ENCODE measurements around the gene LDAF1. TPM values are rescaled to one million over a fixed set of nuclear protein-coding genes. Genes with fewer than 3 reads are reported as not detected.

The LDAF1 gene
- total and polyA plus RNA-seq, 2 of the 8 experiments (the other 6 are each of a cell fraction or from before 2014, with no cell fraction given), result 32.4 to 34.2 TPM

DNA sequence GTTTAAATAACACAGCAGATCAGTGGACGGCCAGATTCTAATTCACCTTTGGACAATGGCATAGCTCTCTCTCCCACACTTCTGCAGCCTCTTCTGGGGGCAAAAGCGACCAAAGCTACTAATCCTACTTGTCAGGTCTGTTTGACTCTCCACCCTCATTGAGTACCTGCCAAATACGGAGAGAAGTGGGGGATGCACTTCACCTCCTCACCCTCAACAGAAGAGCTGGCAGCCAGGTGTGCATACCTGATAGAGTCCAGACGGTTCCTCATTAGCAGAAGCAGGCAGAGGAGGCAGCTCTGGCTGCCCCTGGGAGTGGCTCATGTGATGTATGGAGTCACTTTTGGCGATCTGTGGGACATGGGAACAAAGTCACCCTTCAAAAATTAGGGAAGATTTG, 12.7 kb upstream of the LDAF1 start:
- no peaks in the 10 kb centered on the region for H3K27me3 ChIP-seq (replicated peaks in 1 of 4; ENCODE audit: control insufficient read depth in 3 of 4, extremely low read depth in 1 of 4, insufficient read depth in 3 of 4, low read length in 3 of 4)
- no peak overlapping the region for H3K23ac ChIP-seq (ENCODE audit: insufficient read length)
- H3K4me1 ChIP-seq (replicated peaks in 1 of 4; ENCODE audit: control insufficient read depth in 3 of 4, insufficient read depth in 4 of 4, low read length in 3 of 4), result no peaks in the 10 kb centered on the region
- H3K9me3 ChIP-seq (ENCODE audit: insufficient read depth in 2 of 2, low read depth in 1 of 2, low read length in 1 of 2), result no peaks in the 10 kb centered on the region; a peak in 1 of 4 replicates
- H3K4ac ChIP-seq (replicated peaks; ENCODE audit: insufficient read length, low read depth, low read length), result no peak overlapping the region
- no peak overlapping the region for H3K56ac ChIP-seq (replicated peaks; ENCODE audit: insufficient read length, low read depth, low read length)
- H3K4me2 ChIP-seq (ENCODE audit: insufficient read depth in 1 of 2, low read depth in 2 of 2, low read length in 2 of 2), result no peak overlapping the region
- no peak overlapping the region for H2BK5ac ChIP-seq (ENCODE audit: low read depth, low read length)
- CTCF ChIA-PET (ENCODE audit: partially characterized antibody), result interaction anchor here (0.6 to 1.1 kb wide), 4 partner anchors 12 to 271 kb away, joined by 3 to 7 read pairs (median 4); no protein-coding TSS in a partner anchor
- no peak overlapping the region for H3K14ac ChIP-seq (ENCODE audit: insufficient read length)
- WGBS, 2 experiments (ENCODE audit: extremely low coverage in 1 of 2, insufficient coverage in 1 of 2, insufficient read length in 1 of 2, insufficient replicate concordance in 2 of 2, low coverage in 1 of 2, low lambda C conversion rate in 2 of 2, missing lambda C conversion rate in 1 of 2), result 82% methylated on average over 5 of the region's 5 CpGs; no CpG with 5 or more reads in 1 of the 2 experiments
- FAIRE-seq (no peak), DNase-seq (ENCODE audit: low read depth in 1 of 2, low spot score in 2 of 2) (no peak)
- H4K91ac ChIP-seq (replicated peaks; ENCODE audit: insufficient read length, low read length), result no peak overlapping the region
- no peak overlapping the region for H3K18ac ChIP-seq (ENCODE audit: extremely low read depth, low read length)
- H3K79me2 ChIP-seq (ENCODE audit: control insufficient read depth in 1 of 2, insufficient read depth in 2 of 2, low read length in 2 of 2), result no peaks in the 10 kb centered on the region
- H4K8ac ChIP-seq (ENCODE audit: extremely low read depth, insufficient read depth, low read length), result no peak overlapping the region
- no peaks in the 10 kb centered on the region for H4K20me1 ChIP-seq (replicated peaks in 1 of 2; ENCODE audit: control insufficient read depth in 1 of 2, insufficient read depth in 2 of 2, low read length in 2 of 2)
- no peaks in the 10 kb centered on the region for H3K79me1 ChIP-seq (ENCODE audit: low read depth, low read length)
- H2BK120ac ChIP-seq (replicated peaks; ENCODE audit: low read depth, low read length), result no peak overlapping the region
- H4K5ac ChIP-seq (ENCODE audit: insufficient read length, low read depth, low read length), result no peak overlapping the region
- H2BK12ac ChIP-seq (ENCODE audit: low read depth, low read length), result no peak overlapping the region
- no peak overlapping the region for H2BK20ac ChIP-seq (ENCODE audit: low read length)
- H3K23me2 ChIP-seq (ENCODE audit: low read depth, low read length), result no peaks in the 10 kb centered on the region
- H2AK5ac ChIP-seq (ENCODE audit: low read depth, low read length), result no peak overlapping the region
- no peak overlapping the region for H2AFZ ChIP-seq (ENCODE audit: low read length)
- H3K9ac ChIP-seq (replicated peaks in 1 of 4; ENCODE audit: extremely low read depth in 1 of 4, low read depth in 3 of 4, low read length in 3 of 4), result no peak overlapping the region
- no peaks in the 10 kb centered on the region for H3K36me3 ChIP-seq (ENCODE audit: control insufficient read depth in 2 of 4, insufficient read depth in 4 of 4, low read length in 3 of 4)
- no peak overlapping the region for H3K4me3 ChIP-seq (ENCODE audit: extremely low read depth in 1 of 4, insufficient read depth in 2 of 4, low read depth in 3 of 4, low read length in 4 of 4)
- POLR2A ChIA-PET (ENCODE audit: partially characterized antibody), result interaction anchor here (1.5 kb wide), 1 partner anchor 17 kb away, joined by 4 read pairs; no protein-coding TSS in a partner anchor
- no peak overlapping the region for H2BK15ac ChIP-seq (ENCODE audit: low read length)
- no peak overlapping the region for H3K27ac ChIP-seq (ENCODE audit: low read depth, low read length)
- TF ChIP-seq EZH2 (IDR thresholded peaks at IDR 0.05; ENCODE audit: low read depth, low read length, severe bottlenecking), result no peak
- no peak for TF ChIP-seq RBBP5 (IDR thresholded peaks at IDR 0.05; ENCODE audit: borderline replicate concordance, low read depth, low read length)
- no peak for TF ChIP-seq E2F6 (IDR thresholded peaks at IDR 0.05)
- TF ChIP-seq HDAC2 (IDR thresholded peaks at IDR 0.05; ENCODE audit: borderline replicate concordance in 1 of 2, low read depth in 2 of 2, low read length in 2 of 2), result no peak
- TF ChIP-seq NANOG (IDR thresholded peaks at IDR 0.05; ENCODE audit: insufficient read depth, low read depth, low read length, poor library complexity, severe bottlenecking), result no peak
- no peak for TF ChIP-seq CREB1 (IDR thresholded peaks at IDR 0.05)
- TF ChIP-seq ATF3 (IDR thresholded peaks at IDR 0.05; ENCODE audit: insufficient read depth, low read depth, low read length), result no peak
- TF ChIP-seq EP300 (IDR thresholded peaks at IDR 0.05; ENCODE audit: borderline replicate concordance in 1 of 2, low read depth in 2 of 2, low read length in 2 of 2), result no peak
- TF ChIP-seq JUN (IDR thresholded peaks at IDR 0.05; ENCODE audit: low read depth, low read length), result no peak
- no peak for TF ChIP-seq USF2 (IDR thresholded peaks at IDR 0.05; ENCODE audit: low read length)

All from H1 (cell line).